ENCODE data around the gene TMEM239. TPM values are rescaled to one million over a fixed set of nuclear protein-coding genes. Genes with fewer than 3 reads are reported as not detected.

TMEM239 gene
- total and polyA plus RNA-seq, 2 donors = under 0.01 to 0.05 TPM

DNA sequence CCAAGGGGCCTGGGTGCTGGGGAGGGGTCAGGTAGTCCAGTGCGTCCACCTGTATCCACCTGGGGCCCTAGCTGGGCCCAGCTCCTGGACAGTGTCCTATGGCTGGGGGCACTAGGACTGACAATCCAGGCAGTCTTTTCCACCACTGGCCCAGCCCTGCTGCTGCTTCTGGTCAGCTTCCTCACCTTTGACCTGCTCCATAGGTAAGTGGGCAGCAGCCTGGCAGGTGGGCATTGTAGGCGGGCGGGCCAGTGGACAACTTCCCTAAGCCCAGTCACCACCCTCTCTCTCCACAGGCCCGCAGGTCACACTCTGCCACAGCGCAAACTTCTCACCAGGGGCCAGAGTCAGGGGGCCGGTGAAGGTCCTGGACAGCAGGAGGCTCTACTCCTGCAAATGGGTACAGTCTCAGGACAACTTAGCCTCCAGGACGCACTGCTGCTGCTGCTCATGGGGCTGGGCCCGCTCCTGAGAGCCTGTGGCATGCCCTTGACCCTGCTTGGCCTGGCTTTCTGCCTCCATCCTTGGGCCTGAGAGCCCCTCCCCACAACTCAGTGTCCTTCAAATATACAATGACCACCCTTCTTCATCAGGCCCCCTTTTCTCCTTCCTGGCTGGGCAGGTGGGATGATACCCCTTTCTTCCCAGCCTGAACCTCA lies 793 bp upstream of the TMEM239 start:
- Histone ChIP-seq H3K4me3 (ENCODE audit: low read length in 2 of 2) (no peak overlapping the region), H3K36me3 (ENCODE audit: control insufficient read depth in 2 of 2, insufficient read depth in 2 of 2, low read length in 1 of 2) (no peaks in the 10 kb centered on the region), H3K4me1 (ENCODE audit: control insufficient read depth in 2 of 2, insufficient read depth in 2 of 2, low read length in 2 of 2) (peaks cover 0 to 3% of the 10 kb centered on the region in 2 donors), H3K9me3 (ENCODE audit: control insufficient read depth in 2 of 2, insufficient read depth in 1 of 2, low read length in 1 of 2) (peaks cover 0 to 2% of the 10 kb centered on the region in 2 donors), H3K27me3 (ENCODE audit: control insufficient read depth in 2 of 2, insufficient read depth in 1 of 2, low read length in 1 of 2) (peaks cover 11 to 46% of the 10 kb centered on the region in 2 donors), H3K27ac (ENCODE audit: low read depth in 1 of 2, low read length in 1 of 2) (no peak overlapping the region)
- DNase-seq (ENCODE audit: low read depth in 6 of 9, low spot score in 9 of 9) = no peak
- WGBS = 93% methylated on average over 8 of the region's 8 CpGs

GRCh38 chr20:2816583-2817340 lies 598 bp downstream of the TMEM239 start:
- H3K27ac ChIP-seq (ENCODE audit: low read depth in 1 of 2, low read length in 1 of 2) = no peak overlapping the region
- DNase-seq (ENCODE audit: low read depth in 6 of 9, low spot score in 9 of 9) = peak in 2 of 9 donors; percentile 39 to 56
- WGBS = 80% methylated on average over 20 of the region's 20 CpGs
- H3K36me3 ChIP-seq (ENCODE audit: control insufficient read depth in 2 of 2, insufficient read depth in 2 of 2, low read length in 1 of 2) = no peaks in the 10 kb centered on the region
- peaks cover 7 to 16% of the 10 kb centered on the region in 2 donors for H3K4me1 ChIP-seq (ENCODE audit: control insufficient read depth in 2 of 2, insufficient read depth in 2 of 2, low read length in 2 of 2)
- no peak overlapping the region for H3K4me3 ChIP-seq (ENCODE audit: low read length in 2 of 2)
- peaks cover 0 to 3% of the 10 kb centered on the region in 2 donors for H3K9me3 ChIP-seq (ENCODE audit: control insufficient read depth in 2 of 2, insufficient read depth in 1 of 2, low read length in 1 of 2)
- peaks cover 20 to 57% of the 10 kb centered on the region in 2 donors for H3K27me3 ChIP-seq (ENCODE audit: control insufficient read depth in 2 of 2, insufficient read depth in 1 of 2, low read length in 1 of 2)

DNA sequence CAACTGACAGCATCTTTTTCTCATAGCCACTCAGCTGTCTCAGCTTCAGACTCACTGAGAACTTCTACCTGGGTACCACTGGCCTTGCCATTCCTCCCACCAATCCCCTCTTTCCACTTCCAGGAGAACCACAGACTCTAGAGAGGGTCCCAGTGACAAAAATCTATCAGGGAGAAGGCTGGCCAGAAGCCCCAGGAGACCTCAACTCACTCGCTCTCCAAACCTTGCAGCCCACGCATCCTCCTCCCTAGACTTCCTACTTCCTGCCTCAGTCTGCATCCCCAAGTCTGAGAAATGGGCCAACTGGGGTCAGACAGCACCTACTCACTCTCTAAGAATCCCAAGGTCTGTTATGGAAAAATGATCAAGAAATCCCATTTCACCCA lies 1.2 kb downstream of the TMEM239 start:
- Histone ChIP-seq H3K9me3 (ENCODE audit: control insufficient read depth in 2 of 2, insufficient read depth in 1 of 2, low read length in 1 of 2) (peaks cover 0 to 3% of the 10 kb centered on the region in 2 donors), H3K4me3 (ENCODE audit: low read length in 2 of 2) (no peak overlapping the region), H3K27ac (ENCODE audit: low read depth in 1 of 2, low read length in 1 of 2) (no peak overlapping the region), H3K27me3 (ENCODE audit: control insufficient read depth in 2 of 2, insufficient read depth in 1 of 2, low read length in 1 of 2) (peaks cover 20 to 60% of the 10 kb centered on the region in 2 donors), H3K4me1 (ENCODE audit: control insufficient read depth in 2 of 2, insufficient read depth in 2 of 2, low read length in 2 of 2) (peaks cover 8 to 22% of the 10 kb centered on the region in 2 donors), H3K36me3 (ENCODE audit: control insufficient read depth in 2 of 2, insufficient read depth in 2 of 2, low read length in 1 of 2) (no peaks in the 10 kb centered on the region)
- 99% methylated on average over 2 of the region's 2 CpGs for WGBS
- DNase-seq (ENCODE audit: low read depth in 6 of 9, low spot score in 9 of 9) = no peak

DNA sequence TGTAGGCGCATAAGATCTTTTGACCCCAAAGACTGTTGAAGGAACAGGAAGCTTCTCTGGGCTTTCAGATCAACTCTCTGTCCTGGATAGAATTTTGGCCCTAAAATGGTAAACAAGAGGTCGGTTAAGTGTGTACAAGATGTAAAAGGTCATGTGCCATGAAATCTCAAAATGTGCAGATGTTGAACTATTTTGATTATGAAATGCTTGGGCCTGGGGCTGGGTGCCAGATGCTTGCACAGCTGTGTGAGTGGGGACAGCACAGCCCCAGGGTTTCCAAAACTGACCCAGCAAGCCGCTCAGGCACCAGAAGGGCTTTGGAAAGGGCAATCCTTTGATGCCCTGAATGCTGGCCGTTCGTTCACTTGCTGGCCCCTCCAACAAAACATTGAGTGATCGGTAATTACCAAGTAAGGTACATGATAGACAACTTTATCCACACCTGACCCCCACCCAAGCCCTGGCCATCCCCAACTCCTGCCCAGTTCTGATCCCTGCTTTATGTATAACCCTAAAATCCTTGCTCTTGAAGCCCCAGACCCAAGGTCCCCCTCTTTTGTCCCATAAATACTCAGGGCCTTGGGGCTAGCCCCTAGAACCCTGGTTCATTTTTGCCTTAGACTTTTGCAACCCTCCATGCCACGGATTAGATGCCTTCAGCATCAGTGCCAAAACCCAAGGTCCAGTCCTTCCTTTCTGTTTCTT lies 1.9 kb downstream of the TMEM239 start:
- WGBS = 98% methylated on average over 7 of the region's 7 CpGs
- Histone ChIP-seq H3K27ac (ENCODE audit: low read depth in 1 of 2, low read length in 1 of 2) (no peak overlapping the region), H3K9me3 (ENCODE audit: control insufficient read depth in 2 of 2, insufficient read depth in 1 of 2, low read length in 1 of 2) (peaks cover 0 to 3% of the 10 kb centered on the region in 2 donors), H3K36me3 (ENCODE audit: control insufficient read depth in 2 of 2, insufficient read depth in 2 of 2, low read length in 1 of 2) (no peaks in the 10 kb centered on the region), H3K4me1 (ENCODE audit: control insufficient read depth in 2 of 2, insufficient read depth in 2 of 2, low read length in 2 of 2) (peaks cover 8 to 22% of the 10 kb centered on the region in 2 donors), H3K27me3 (ENCODE audit: control insufficient read depth in 2 of 2, insufficient read depth in 1 of 2, low read length in 1 of 2) (peaks cover 20 to 60% of the 10 kb centered on the region in 2 donors), H3K4me3 (ENCODE audit: low read length in 2 of 2) (no peak overlapping the region)
- DNase-seq (ENCODE audit: low read depth in 6 of 9, low spot score in 9 of 9) = no peak

DNA sequence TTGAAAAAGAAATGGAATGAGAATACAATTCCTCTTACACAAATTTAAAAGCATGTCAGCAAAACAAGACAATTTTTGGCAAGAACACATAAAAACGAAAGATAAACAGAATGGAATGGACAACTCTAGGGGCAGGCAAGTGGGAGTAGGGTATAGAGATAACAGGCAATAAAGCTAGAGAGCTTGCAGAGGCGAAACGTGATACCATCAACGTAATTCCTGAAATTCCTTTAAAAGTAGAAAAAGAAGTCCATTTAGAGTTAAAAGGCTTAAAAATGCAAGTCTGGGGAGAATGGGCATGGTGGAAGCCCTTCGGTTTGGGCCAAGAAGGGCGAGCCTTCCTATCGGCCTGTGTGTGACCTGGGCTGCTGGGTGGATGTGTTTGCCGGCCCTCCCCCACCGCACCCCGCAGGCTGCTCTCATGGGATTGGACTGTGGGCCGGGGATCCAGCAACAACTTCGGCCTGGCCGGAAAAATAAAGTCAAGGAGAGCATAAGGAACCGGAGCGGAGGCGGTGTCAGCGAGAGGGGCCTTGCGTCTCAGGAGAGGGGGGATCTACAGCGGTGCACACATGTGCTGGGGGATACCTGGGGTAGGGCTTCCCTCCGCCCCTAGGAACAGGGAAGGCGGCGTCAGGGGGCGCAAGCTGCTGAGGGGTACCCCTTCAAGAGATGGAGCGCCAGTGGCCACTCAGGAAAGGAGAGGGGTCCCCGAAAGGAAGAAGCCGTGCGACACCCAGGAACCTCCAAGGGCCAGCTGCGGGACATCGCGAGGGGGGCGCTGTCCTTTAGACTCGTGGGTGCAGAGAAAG lies 4.1 kb downstream of the TMEM239 start:
- H3K36me3 ChIP-seq (ENCODE audit: control insufficient read depth in 2 of 2, insufficient read depth in 2 of 2, low read length in 1 of 2) = no peaks in the 10 kb centered on the region
- no peak overlapping the region for H3K27ac ChIP-seq (ENCODE audit: low read depth in 1 of 2, low read length in 1 of 2)
- 57% methylated on average over 32 of the region's 32 CpGs for WGBS
- H3K4me1 ChIP-seq (ENCODE audit: control insufficient read depth in 2 of 2, insufficient read depth in 2 of 2, low read length in 2 of 2) = peaks cover 8 to 22% of the 10 kb centered on the region in 2 donors
- H3K27me3 ChIP-seq (ENCODE audit: control insufficient read depth in 2 of 2, insufficient read depth in 1 of 2, low read length in 1 of 2) = peaks cover 20 to 51% of the 10 kb centered on the region in 2 donors
- no peak for DNase-seq (ENCODE audit: low read depth in 6 of 9, low spot score in 9 of 9)
- peaks cover 0 to 3% of the 10 kb centered on the region in 2 donors for H3K9me3 ChIP-seq (ENCODE audit: control insufficient read depth in 2 of 2, insufficient read depth in 1 of 2, low read length in 1 of 2)
- no peak overlapping the region for H3K4me3 ChIP-seq (ENCODE audit: low read length in 2 of 2)

DNA sequence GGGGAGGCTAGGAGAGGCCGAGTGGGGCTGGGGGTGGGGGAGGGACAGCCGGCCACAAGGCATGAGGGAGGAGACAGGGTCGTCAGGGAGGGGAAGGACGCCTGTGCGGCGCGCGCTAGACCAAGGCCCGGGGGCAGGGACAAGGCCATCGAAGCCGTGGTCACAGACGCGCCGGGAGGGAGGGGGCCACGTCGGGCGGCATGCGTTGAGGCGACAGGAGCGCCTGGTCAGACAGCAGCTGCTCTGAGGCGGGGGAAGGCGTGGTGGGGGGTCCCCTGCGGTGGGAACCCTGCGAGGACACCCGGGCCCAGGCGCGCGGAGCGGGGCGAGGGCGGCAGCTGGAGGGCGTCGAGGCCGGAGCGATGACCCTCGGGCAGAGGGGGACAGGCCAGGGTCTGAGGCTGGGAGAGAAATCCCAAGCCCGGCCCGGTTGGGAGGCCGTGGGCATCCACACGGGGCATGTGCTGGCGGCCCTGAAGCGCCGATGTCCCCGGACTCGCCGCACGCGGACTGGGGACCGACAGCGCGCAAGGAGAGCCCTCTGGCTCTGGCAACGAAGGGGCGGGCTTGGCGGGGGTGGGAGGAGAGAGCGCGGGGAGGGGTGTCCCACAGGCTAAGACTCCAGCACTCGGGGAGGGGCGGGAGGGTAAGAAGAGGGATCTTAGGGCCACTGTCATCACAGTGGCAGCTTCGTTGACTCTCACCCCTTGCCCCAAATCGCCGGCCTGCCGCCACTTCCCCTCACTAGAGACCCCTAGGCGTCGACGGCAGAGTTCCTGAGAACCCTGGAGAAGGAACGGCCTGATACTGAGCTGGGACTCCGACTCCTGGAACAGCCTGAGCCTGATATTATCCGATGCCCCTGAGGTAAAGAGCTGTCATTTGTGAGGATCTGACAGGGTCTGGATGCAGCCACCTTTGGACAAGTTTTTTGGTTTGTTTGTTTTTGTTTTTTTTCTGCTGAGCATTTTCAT lies 5.0 kb downstream of the TMEM239 start:
- H3K4me3 ChIP-seq (ENCODE audit: low read length in 2 of 2) = peak overlapping the region in 1 of 2 donors; percentile 23
- no peak overlapping the region for H3K27ac ChIP-seq (ENCODE audit: low read depth in 1 of 2, low read length in 1 of 2)
- H3K9me3 ChIP-seq (ENCODE audit: control insufficient read depth in 2 of 2, insufficient read depth in 1 of 2, low read length in 1 of 2) = peaks cover 0 to 3% of the 10 kb centered on the region in 2 donors
- H3K36me3 ChIP-seq (ENCODE audit: control insufficient read depth in 2 of 2, insufficient read depth in 2 of 2, low read length in 1 of 2) = no peaks in the 10 kb centered on the region
- H3K27me3 ChIP-seq (ENCODE audit: control insufficient read depth in 2 of 2, insufficient read depth in 1 of 2, low read length in 1 of 2) = peaks cover 20 to 46% of the 10 kb centered on the region in 2 donors
- WGBS = 12% methylated on average over 68 of the region's 68 CpGs
- DNase-seq (ENCODE audit: low read depth in 6 of 9, low spot score in 9 of 9) = no peak
- peaks cover 9 to 23% of the 10 kb centered on the region in 2 donors for H3K4me1 ChIP-seq (ENCODE audit: control insufficient read depth in 2 of 2, insufficient read depth in 2 of 2, low read length in 2 of 2)

DNA sequence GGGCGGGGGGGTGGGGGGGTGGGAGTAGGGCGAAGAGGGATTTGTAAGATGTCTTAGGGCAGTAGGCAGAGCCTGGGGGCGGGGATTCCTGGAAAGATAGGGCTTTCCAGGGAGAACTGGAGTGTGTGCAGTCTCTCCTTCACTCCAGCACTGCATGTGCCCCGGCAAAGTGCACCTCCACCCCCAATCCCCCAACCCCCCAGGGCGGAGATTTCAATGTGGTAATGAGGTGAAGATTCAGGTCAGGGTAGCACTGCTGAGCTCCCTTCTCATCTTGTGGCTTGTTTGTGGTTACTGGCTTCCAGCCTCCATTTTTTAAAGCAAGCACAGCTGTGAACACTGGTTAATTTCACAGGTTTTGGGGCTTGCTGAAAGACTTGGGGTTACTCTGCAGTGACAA lies 5.9 kb downstream of the TMEM239 start:
- WGBS = 17% methylated on average over 5 of the region's 5 CpGs
- H3K4me1 ChIP-seq (ENCODE audit: control insufficient read depth in 2 of 2, insufficient read depth in 2 of 2, low read length in 2 of 2) = peaks cover 15 to 24% of the 10 kb centered on the region in 2 donors

GRCh38 chr20:2825761-2826160 lies 9.6 kb downstream of the TMEM239 start:
- no peaks in the 10 kb centered on the region for H3K36me3 ChIP-seq (ENCODE audit: control insufficient read depth in 2 of 2, insufficient read depth in 2 of 2, low read length in 1 of 2)
- H3K27me3 ChIP-seq (ENCODE audit: control insufficient read depth in 2 of 2, insufficient read depth in 1 of 2, low read length in 1 of 2) = peaks cover 10 to 33% of the 10 kb centered on the region in 2 donors
- peaks cover 15 to 19% of the 10 kb centered on the region in 2 donors for H3K4me1 ChIP-seq (ENCODE audit: control insufficient read depth in 2 of 2, insufficient read depth in 2 of 2, low read length in 2 of 2)
- peak in 4 of 9 donors; percentile 40 to 77 (median 46) for DNase-seq (ENCODE audit: low read depth in 6 of 9, low spot score in 9 of 9)
- H3K9me3 ChIP-seq (ENCODE audit: control insufficient read depth in 2 of 2, insufficient read depth in 1 of 2, low read length in 1 of 2) = no peaks in the 10 kb centered on the region
- peak overlapping the region in 1 of 2 donors; percentile 14 for H3K4me3 ChIP-seq (ENCODE audit: low read length in 2 of 2)
- H3K27ac ChIP-seq (ENCODE audit: low read depth in 1 of 2, low read length in 1 of 2) = no peak overlapping the region
- WGBS = 18% methylated on average over 2 of the region's 2 CpGs

More for the DNA sequence above, 5.9 kb downstream of the TMEM239 start:
- H3K9me3 ChIP-seq (ENCODE audit: control insufficient read depth in 2 of 2, insufficient read depth in 1 of 2, low read length in 1 of 2) = peaks cover 0 to 3% of the 10 kb centered on the region in 2 donors
- H3K27me3 ChIP-seq (ENCODE audit: control insufficient read depth in 2 of 2, insufficient read depth in 1 of 2, low read length in 1 of 2) = peaks cover 20 to 43% of the 10 kb centered on the region in 2 donors
- DNase-seq (ENCODE audit: low read depth in 6 of 9, low spot score in 9 of 9) = peak in 8 of 9 donors; percentile 49 to 92 (median 68)
- H3K36me3 ChIP-seq (ENCODE audit: control insufficient read depth in 2 of 2, insufficient read depth in 2 of 2, low read length in 1 of 2) = no peaks in the 10 kb centered on the region
- no peak overlapping the region for H3K27ac ChIP-seq (ENCODE audit: low read depth in 1 of 2, low read length in 1 of 2)
- peak overlapping the region in 1 of 2 donors; percentile 23 for H3K4me3 ChIP-seq (ENCODE audit: low read length in 2 of 2)
